Measurements from ENCODE around the gene KIF16B. TPM values are rescaled to one million over a fixed set of nuclear protein-coding genes. Genes with fewer than 3 reads are reported as not detected.

Gene KIF16B
- total RNA-seq, 1 experiment from 2014 or later: 7.0 TPM

DNA sequence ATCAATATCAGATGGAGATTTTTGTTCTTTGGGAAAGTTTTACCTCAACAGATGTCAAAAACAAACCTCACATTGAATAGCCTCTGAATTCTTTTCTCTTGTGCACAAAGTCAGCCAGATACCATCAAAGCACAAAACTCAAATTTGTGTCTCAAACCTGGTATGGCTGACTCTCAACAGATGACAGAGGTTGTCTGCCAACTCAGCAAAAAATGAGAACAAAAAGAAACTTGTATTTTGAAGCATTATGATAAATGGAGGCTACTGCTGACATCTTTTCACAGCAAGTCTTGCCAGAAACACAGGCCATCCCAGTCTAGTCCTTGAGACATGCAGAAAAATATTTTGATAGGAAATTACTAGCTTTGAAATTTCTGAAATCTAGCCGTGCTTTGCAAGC lies 79.8 kb downstream of the KIF16B start:
- intact Hi-C loops (cut with micrococcal nuclease): no loop called here
- DNase-seq (ENCODE audit: low read depth, low spot score) (no peak), ATAC-seq (no peak)
- H3K27ac ChIP-seq (ENCODE audit: low read depth, low read length): no peak overlapping the region
- no peaks in the 10 kb centered on the region for H3K79me2 ChIP-seq (ENCODE audit: insufficient read depth, low read length)
- no peaks in the 10 kb centered on the region for H3K9me2 ChIP-seq (ENCODE audit: insufficient read depth)
- peaks cover 0 to 6% of the 10 kb centered on the region in 2 experiments; a peak in 1 of 4 replicates for H3K4me1 ChIP-seq (ENCODE audit: control insufficient read depth in 1 of 2, insufficient read depth in 2 of 2, low read length in 2 of 2)
- no peak overlapping the region for H3K4me3 ChIP-seq (replicated peaks in 1 of 2; ENCODE audit: low read depth in 1 of 2, low read length in 2 of 2)
- ChIA-PET RAD21 (ENCODE audit: low non-redundant PET in 1 of 2, low total read pairs in 2 of 2, uncharacterized antibody in 2 of 2, unreplicated experiment in 2 of 2) (no interaction called here), CTCF (no interaction called here), POLR2A (no interaction called here)
- no TSS peak for BruUV-seq (replicated peaks)
- no peaks in the 10 kb centered on the region for H4K20me1 ChIP-seq (ENCODE audit: insufficient read depth)
- H3K36me3 ChIP-seq (ENCODE audit: control insufficient read depth in 1 of 2, insufficient read depth in 2 of 2, low read length in 2 of 2): no peaks in the 10 kb centered on the region
- no peak overlapping the region for H3K4me2 ChIP-seq (ENCODE audit: low read length)
- no peak for TF ChIP-seq SP1 (IDR thresholded peaks at IDR 0.05; ENCODE audit: low read depth)
- no peak for TF ChIP-seq TCF7L2 (IDR thresholded peaks at IDR 0.05; ENCODE audit: borderline replicate concordance, extremely low read depth, insufficient read depth, insufficient read length)
- no peak for TF ChIP-seq RAD21 (IDR thresholded peaks at IDR 0.05; ENCODE audit: low read depth)
- TF ChIP-seq JUND (IDR thresholded peaks at IDR 0.05): no peak
- H3K27me3 ChIP-seq (ENCODE audit: insufficient read depth, low read length): no peaks in the 10 kb centered on the region
- no peaks in the 10 kb centered on the region for H3K9me3 ChIP-seq (ENCODE audit: control insufficient read depth in 1 of 2, insufficient read depth in 1 of 2, low read depth in 1 of 2, low read length in 2 of 2)
- H2AFZ ChIP-seq (ENCODE audit: low read depth, low read length, poor library complexity, severe bottlenecking): no peak overlapping the region
- H3K9ac ChIP-seq (ENCODE audit: low read length): no peak overlapping the region

- POLR2A ChIA-PET: no interaction called here
- Histone ChIP-seq H3K9me2 (ENCODE audit: insufficient read depth) (no peaks in the 10 kb centered on the region), H3K27ac (ENCODE audit: low read depth, low read length) (no peak overlapping the region), H3K36me3 (ENCODE audit: control insufficient read depth in 1 of 2, insufficient read depth in 2 of 2, low read length in 2 of 2) (no peaks in the 10 kb centered on the region), H3K79me2 (ENCODE audit: insufficient read depth, low read length) (no peaks in the 10 kb centered on the region), H3K4me2 (ENCODE audit: low read length) (no peak overlapping the region), H3K27me3 (ENCODE audit: insufficient read depth, low read length) (no peaks in the 10 kb centered on the region), H3K9me3 (ENCODE audit: control insufficient read depth in 1 of 2, insufficient read depth in 1 of 2, low read depth in 1 of 2, low read length in 2 of 2) (no peaks in the 10 kb centered on the region), H2AFZ (ENCODE audit: low read depth, low read length, poor library complexity, severe bottlenecking) (no peak overlapping the region), H3K4me3 (replicated peaks in 1 of 2; ENCODE audit: low read depth in 1 of 2, low read length in 2 of 2) (no peak overlapping the region), H3K9ac (ENCODE audit: low read length) (no peak overlapping the region), H4K20me1 (ENCODE audit: insufficient read depth) (no peaks in the 10 kb centered on the region), H3K4me1 (ENCODE audit: control insufficient read depth in 1 of 2, insufficient read depth in 2 of 2, low read length in 2 of 2) (peaks cover 0 to 6% of the 10 kb centered on the region in 2 experiments; a peak in 1 of 4 replicates)
- BruUV-seq (replicated peaks): no TSS peak
- intact Hi-C loops (cut with micrococcal nuclease): no loop called here
- DNase-seq (ENCODE audit: low read depth, low spot score) (no peak), ATAC-seq (no peak)
- RAD21 ChIA-PET (ENCODE audit: low non-redundant PET in 1 of 2, low total read pairs in 2 of 2, uncharacterized antibody in 2 of 2, unreplicated experiment in 2 of 2): no interaction called here
- CTCF ChIA-PET: no interaction called here
- TF ChIP-seq ZFX (IDR thresholded peaks at IDR 0.05) (no peak), EZH2 (IDR thresholded peaks at IDR 0.05) (no peak), JUND (IDR thresholded peaks at IDR 0.05) (no peak), CTCF (IDR thresholded peaks at IDR 0.05 in 2 of 3, conservative IDR thresholded peaks at IDR 0.05 in 1 of 3; ENCODE audit: borderline replicate concordance in 1 of 3, insufficient read depth in 1 of 3, low read depth in 2 of 3, low read length in 2 of 3) (no peak), ZNF274 (IDR thresholded peaks at IDR 0.05; ENCODE audit: low read depth, low read length) (no peak), EZH2phosphoT487 (IDR thresholded peaks at IDR 0.05; ENCODE audit: borderline replicate concordance) (no peak), TCF7L2 (IDR thresholded peaks at IDR 0.05; ENCODE audit: borderline replicate concordance, extremely low read depth, insufficient read depth, insufficient read length) (no peak), CEBPB (IDR thresholded peaks at IDR 0.05; ENCODE audit: low read depth) (no peak), RAD21 (IDR thresholded peaks at IDR 0.05; ENCODE audit: low read depth) (no peak), EGR1 (IDR thresholded peaks at IDR 0.05; ENCODE audit: low read depth) (no peak), YY1 (IDR thresholded peaks at IDR 0.05; ENCODE audit: extremely low read depth, insufficient replicate concordance, low read depth, low read length) (no peak), SIN3A (IDR thresholded peaks at IDR 0.05; ENCODE audit: low read depth) (no peak), ZBTB33 (IDR thresholded peaks at IDR 0.05; ENCODE audit: extremely low read depth, insufficient replicate concordance, low read length) (no peak), POLR2A (IDR thresholded peaks at IDR 0.05; ENCODE audit: borderline replicate concordance, extremely low read depth, insufficient read depth, insufficient read length) (no peak), SP1 (IDR thresholded peaks at IDR 0.05; ENCODE audit: low read depth) (no peak)
- TF ChIP-seq, protein P1, sequence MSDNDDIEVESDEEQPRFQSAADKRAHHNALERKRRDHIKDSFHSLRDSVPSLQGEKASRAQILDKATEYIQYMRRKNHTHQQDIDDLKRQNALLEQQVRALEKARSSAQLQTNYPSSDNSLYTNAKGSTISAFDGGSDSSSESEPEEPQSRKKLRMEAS (IDR thresholded peaks at IDR 0.05): no peak
- TF ChIP-seq, protein P2, sequence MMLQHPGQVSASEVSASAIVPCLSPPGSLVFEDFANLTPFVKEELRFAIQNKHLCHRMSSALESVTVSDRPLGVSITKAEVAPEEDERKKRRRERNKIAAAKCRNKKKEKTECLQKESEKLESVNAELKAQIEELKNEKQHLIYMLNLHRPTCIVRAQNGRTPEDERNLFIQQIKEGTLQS (IDR thresholded peaks at IDR 0.05): no peak
Observed at GRCh38 chr20:16491294-16491905, 81.8 kb downstream of the KIF16B start.
